ENCODE measurements around the gene IFNL2. TPM values are rescaled to one million over a fixed set of nuclear protein-coding genes. Genes with fewer than 3 reads are reported as not detected.
"Not testable (repeated sequence)": the region's sequence is repeated elsewhere in the genome, so short reads cannot be mapped to it uniquely, and the experiment has no call there.

The IFNL2 gene
- polyA plus RNA-seq, 1 donor = not detected

- no peak for DNase-seq
These were observed 29.9 kb downstream of the IFNL2 start for GRCh38 chr19:39297931-39298634.

- DNase-seq = no peak
These were observed 31.2 kb downstream of the IFNL2 start for GRCh38 chr19:39299404-39299803.

- no peak for DNase-seq
These were observed 31.6 kb downstream of the IFNL2 start for GRCh38 chr19:39299832-39300231.

GRCh38 chr19:39301021-39301420 lies 32.8 kb downstream of the IFNL2 start:
- no peak for DNase-seq

GRCh38 chr19:39301562-39301961 lies 33.4 kb downstream of the IFNL2 start:
- DNase-seq = no peak

GRCh38 chr19:39303373-39304184 lies 35.4 kb downstream of the IFNL2 start:
- DNase-seq = no peak

GRCh38 chr19:39304185-39304513 lies 36.0 kb downstream of the IFNL2 start:
- no peak for DNase-seq

- DNase-seq = no peak
These were observed 36.7 kb downstream of the IFNL2 start for GRCh38 chr19:39304701-39305571.

GRCh38 chr19:39306075-39306474 lies 37.9 kb downstream of the IFNL2 start:
- no peak for DNase-seq

GRCh38 chr19:39307046-39307821 lies 39.0 kb downstream of the IFNL2 start:
- DNase-seq = peak; percentile 46

GRCh38 chr19:39307822-39308530 lies 39.8 kb downstream of the IFNL2 start:
- no peak for DNase-seq

- no peak for DNase-seq
These were observed 40.5 kb downstream of the IFNL2 start for GRCh38 chr19:39308531-39309304.

- not testable (repeated sequence) for DNase-seq
These were observed 41.1 kb downstream of the IFNL2 start for GRCh38 chr19:39309305-39309670.

- no peak for DNase-seq
These were observed 42.5 kb downstream of the IFNL2 start for GRCh38 chr19:39310558-39311311.

GRCh38 chr19:39314016-39314728 lies 46.0 kb downstream of the IFNL2 start:
- no peak for DNase-seq

- DNase-seq = no peak
These were observed 47.7 kb downstream of the IFNL2 start for GRCh38 chr19:39315933-39316332.

GRCh38 chr19:39316627-39317321 lies 48.6 kb downstream of the IFNL2 start:
- DNase-seq = no peak

- DNase-seq = no peak
These were observed 49.3 kb downstream of the IFNL2 start for GRCh38 chr19:39317476-39317875.

GRCh38 chr19:39318071-39318470 lies 49.9 kb downstream of the IFNL2 start:
- DNase-seq = no peak

Data from hindlimb muscle (tissue), 1 donor.